ENCODE measurements around the gene DNM2.
"Not testable (repeated sequence)": the region's sequence is repeated elsewhere in the genome, so short reads cannot be mapped to it uniquely, and the experiment has no call there.

The DNM2 gene

GRCh38 chr19:10872546-10873107 is 154.7 kb downstream of the DNM2 start:
- no peak for DNase-seq (ENCODE audit: low read depth)
- peak overlapping the region; percentile 78 for H3K4me3 ChIP-seq (ENCODE audit: low read depth, low read length)
- TF ChIP-seq, protein P1, sequence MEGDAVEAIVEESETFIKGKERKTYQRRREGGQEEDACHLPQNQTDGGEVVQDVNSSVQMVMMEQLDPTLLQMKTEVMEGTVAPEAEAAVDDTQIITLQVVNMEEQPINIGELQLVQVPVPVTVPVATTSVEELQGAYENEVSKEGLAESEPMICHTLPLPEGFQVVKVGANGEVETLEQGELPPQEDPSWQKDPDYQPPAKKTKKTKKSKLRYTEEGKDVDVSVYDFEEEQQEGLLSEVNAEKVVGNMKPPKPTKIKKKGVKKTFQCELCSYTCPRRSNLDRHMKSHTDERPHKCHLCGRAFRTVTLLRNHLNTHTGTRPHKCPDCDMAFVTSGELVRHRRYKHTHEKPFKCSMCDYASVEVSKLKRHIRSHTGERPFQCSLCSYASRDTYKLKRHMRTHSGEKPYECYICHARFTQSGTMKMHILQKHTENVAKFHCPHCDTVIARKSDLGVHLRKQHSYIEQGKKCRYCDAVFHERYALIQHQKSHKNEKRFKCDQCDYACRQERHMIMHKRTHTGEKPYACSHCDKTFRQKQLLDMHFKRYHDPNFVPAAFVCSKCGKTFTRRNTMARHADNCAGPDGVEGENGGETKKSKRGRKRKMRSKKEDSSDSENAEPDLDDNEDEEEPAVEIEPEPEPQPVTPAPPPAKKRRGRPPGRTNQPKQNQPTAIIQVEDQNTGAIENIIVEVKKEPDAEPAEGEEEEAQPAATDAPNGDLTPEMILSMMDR (IDR thresholded peaks at IDR 0.05; ENCODE audit: control insufficient read depth, extremely low read depth, insufficient read depth): no peak

GRCh38 chr19:10874024-10874423 is 156.1 kb downstream of the DNM2 start:
- TF ChIP-seq, protein P1 (IDR thresholded peaks at IDR 0.05; ENCODE audit: control insufficient read depth, extremely low read depth, insufficient read depth): no peak
- H3K4me3 ChIP-seq (ENCODE audit: low read depth, low read length): no peak overlapping the region
- no peak for DNase-seq (ENCODE audit: low read depth)

- H3K4me3 ChIP-seq (ENCODE audit: low read depth, low read length): no peak overlapping the region
- no peak for DNase-seq (ENCODE audit: low read depth)
Measured at GRCh38 chr19:10876459-10877240, 158.8 kb downstream of the DNM2 start.

DNA sequence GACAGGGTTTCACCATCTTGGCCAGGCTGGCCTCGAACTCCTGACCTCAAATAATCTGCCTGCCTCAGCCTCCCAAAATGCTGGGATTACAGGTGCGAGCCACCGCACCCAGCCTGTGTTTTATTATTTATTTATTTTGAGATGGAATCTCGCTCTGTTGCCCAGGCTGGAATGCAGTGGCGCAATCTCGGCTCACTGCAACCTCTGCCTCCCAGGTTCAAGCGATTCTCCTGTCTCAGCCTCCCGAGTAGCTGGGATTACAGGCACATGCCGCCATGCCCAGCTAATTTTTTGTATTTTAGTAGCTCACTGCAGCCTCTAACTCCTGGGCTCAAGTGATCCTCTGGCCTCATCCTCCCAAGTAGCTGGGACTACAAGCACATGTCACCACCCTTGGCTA is 159.7 kb downstream of the DNM2 start:
- not testable (repeated sequence) for H3K4me3 ChIP-seq (ENCODE audit: low read depth, low read length); DNase-seq (ENCODE audit: low read depth)

More at GRCh38 chr19:10876459-10877240, 158.8 kb downstream of the DNM2 start:
- TF ChIP-seq, protein P1 (IDR thresholded peaks at IDR 0.05; ENCODE audit: control insufficient read depth, extremely low read depth, insufficient read depth): no peak

GRCh38 chr19:10878253-10878652 is 160.4 kb downstream of the DNM2 start:
- no peak overlapping the region for H3K4me3 ChIP-seq (ENCODE audit: low read depth, low read length)
- no peak for DNase-seq (ENCODE audit: low read depth)
- TF ChIP-seq, protein P1 (IDR thresholded peaks at IDR 0.05; ENCODE audit: control insufficient read depth, extremely low read depth, insufficient read depth): no peak
